HG03378 (cell line): ENCODE results near the gene TBX3.

ENCODE experiments used
- ATAC-seq: cut with Tn5 transposase; IDR thresholded peaks from one replicate; pipeline ENCODE4 v1.9.1; 2021; ENCODE audit warnings: mild to moderate bottlenecking, moderate library complexity; ENCODE audit not compliant: unreplicated experiment

Gene TBX3

DNA sequence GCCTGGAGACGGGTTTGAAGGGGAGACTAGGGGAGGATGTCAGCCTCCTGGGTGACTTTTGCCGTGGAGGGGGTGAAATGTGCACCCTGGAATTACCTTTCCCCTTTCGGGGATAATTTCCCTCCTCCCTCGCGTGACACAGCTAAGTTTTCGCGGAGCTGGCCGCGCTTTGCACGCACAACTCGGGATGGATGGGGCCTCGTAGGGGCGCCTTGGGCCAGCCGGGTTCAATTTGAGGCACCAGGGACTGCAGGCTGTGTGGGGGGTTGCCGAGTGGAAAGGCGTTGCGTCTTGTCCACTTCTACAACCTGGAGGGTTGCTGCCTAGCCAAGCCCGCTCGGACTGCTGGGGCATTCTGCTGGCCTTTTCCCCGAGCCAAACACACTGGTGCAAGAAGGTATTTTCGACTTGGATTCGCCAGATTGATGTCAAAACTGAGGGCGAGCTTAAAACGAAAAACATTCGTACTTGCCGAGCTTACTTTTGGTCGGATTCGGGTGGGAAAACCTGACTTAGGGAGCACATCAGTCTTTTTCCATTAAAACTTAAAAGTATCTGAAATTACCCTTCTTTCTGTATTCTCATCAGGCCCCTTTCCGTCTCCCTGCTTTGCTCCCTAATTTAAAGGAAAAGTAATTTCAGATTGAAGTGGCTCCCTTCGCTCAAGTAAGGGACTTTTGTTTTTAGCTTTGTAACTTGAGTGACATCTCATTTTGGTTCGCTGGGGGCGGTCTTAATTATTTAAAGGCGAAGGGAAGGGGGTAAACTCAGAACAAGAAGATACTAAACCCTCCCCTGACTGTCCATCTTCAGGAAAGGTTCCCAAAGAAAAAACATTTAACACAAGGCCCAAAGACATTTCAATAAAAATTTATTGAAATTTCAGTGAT lies 14.3 kb downstream of the TBX3 start:
- ATAC-seq: no peak

GRCh38 chr12:114668886-114669288 lies 15.1 kb downstream of the TBX3 start:
- no peak for ATAC-seq

- no peak for ATAC-seq
Observed at GRCh38 chr12:114668151-114668885, 15.7 kb downstream of the TBX3 start.

DNA sequence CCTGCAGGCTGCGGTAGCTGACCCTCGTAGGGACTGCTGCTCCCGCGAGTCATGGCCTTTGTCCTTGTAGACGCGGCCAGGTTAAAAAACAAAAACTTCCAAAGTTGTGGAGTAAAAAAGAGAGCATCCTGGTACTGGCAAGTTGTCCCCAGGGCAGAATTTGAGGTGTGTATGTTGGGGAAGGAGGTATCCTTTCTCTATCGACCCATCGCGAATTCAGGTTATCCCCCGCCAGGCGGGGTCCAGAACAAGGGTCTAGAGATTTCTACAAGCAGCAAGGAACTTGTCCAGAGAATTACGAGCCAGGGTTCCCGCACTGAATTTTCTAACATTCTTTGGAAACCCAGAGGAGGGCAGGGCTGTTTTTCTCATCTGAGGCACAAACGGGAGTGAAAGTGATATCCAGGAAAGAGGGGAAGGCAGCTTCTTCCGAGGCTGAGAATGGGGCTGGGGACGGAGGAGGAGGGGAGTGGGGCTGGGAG lies 16.3 kb downstream of the TBX3 start:
- no peak for ATAC-seq

GRCh38 chr12:114666746-114667668 lies 17.0 kb downstream of the TBX3 start:
- ATAC-seq: no peak

GRCh38 chr12:114665411-114666260 lies 18.3 kb downstream of the TBX3 start:
- ATAC-seq: no peak

DNA sequence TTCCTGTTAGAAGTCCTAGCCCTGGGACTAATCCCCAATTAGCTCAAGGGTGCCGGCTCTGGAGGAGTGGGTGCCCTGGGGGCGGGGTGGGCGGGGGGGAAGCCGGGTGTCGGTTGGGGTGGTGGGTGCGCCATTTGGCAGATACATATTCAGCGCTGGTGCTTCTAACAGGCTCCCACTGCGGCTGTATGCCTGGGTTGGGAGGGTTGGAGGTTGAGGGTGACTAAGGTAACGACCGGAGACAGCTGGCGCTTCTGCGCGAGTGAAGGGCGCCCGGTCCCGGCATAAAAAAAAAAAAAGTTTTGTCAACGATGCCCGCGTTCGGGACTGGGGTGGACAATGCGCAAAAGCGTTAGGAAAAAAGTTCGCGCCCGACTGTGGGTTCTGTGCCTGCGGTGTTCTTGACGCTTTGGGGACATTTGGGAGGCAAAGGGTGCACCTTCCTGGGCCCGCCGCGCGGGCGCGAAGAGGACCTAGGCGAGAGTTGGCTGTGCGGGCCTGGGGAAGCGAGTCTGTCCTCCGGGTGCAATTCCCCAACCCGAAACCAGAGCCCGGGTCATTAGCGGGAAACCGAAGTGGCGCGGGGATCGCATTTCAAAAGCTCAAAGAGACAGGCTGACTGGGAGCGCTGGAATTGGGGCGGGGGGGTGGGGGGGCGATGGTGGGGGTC lies 19.2 kb downstream of the TBX3 start:
- no peak for ATAC-seq

DNA sequence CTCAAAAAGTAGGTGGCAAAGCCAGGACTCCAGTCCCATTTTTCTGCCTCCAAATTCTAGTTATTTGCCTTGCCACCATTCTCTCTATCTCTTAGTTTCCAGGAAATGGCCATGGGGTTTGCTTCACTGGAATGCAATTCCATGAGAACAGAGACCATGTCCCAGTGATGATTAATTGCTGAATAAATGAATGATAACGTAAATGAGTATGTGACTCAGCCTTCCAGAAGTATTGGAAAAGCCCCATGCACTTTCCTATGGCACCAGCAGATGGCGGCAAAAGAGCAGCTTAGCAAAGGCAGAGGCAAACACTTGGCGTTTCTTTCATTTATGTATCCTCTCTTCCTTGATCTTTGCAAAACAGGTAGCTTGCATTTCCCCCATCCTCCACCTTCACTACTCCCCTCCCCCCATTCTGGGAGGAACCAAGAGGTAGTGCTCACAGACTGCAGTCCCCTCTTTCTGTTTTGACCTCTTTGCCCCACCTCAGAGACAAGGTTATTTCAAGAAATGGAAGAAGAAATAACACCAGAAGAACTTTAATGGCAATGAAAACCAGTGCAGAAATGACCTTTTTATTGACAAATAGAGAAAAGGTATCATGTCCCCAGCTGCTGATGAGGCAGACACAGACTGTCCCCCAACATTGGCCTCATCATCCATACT lies 21.3 kb downstream of the TBX3 start:
- no peak for ATAC-seq

DNA sequence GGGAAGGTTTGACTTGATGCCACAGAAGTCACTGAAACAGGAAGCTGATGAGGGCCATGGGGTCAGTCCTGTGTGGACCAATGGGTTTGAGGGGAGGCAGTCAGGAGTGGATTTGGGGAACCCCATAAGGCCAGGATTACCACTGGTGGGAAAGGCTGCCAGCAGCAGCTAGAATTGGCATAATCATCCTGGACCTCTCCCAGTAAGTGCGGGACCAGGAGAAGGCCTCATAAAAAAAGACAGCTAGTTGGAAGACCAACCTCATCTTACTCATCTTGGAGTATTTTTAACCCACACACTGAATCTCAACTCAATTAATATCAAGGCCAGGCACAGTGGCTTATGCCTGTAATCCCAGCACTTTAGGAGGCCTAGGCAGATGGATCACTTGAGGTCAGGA lies 22.7 kb downstream of the TBX3 start:
- ATAC-seq: no peak

DNA sequence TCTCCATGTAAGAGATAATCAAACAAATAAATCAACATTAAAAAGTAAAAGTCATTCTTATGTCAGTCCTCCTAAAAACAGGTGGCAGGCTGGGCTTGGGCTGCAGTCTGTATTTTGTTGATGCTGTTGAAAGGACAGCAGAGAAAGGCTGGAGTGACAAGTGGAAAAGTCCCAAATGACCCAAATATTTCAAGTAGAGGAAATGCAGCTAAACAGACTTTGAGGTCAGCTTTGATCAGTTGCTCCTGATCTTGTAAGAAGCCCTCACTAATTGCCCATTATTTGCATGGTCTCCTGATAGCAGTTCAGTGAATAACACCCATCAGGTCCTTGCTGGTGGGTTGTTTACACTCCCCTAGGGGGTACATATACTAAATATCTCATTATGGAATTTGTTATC lies 24.9 kb downstream of the TBX3 start:
- no peak for ATAC-seq

DNA sequence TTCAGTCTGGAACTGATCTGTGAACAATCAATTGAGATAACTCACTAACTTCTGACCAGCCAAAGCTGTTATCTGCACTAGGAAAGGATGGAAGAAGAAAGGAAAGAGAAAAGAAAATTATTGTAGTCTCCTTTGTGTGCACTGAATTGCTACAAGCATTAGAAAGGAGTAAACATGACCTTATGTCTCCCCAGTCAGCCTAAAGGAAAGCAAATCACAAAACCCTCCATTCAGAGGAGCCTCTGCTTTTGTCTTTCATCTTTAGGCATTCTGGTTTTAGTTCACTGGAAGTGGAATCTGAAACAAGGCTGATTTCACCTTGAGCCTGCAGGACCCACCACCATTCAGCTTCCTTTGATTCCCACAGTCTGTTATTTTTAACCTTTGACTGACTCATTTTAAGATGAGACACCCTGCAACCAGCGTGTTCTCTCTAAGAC lies 26.0 kb downstream of the TBX3 start:
- ATAC-seq: no peak

GRCh38 chr12:114657597-114657920 lies 26.4 kb downstream of the TBX3 start:
- no peak for ATAC-seq

GRCh38 chr12:114656906-114657596 lies 26.9 kb downstream of the TBX3 start:
- ATAC-seq: no peak

GRCh38 chr12:114655934-114656749 lies 27.8 kb downstream of the TBX3 start:
- ATAC-seq: no peak

DNA sequence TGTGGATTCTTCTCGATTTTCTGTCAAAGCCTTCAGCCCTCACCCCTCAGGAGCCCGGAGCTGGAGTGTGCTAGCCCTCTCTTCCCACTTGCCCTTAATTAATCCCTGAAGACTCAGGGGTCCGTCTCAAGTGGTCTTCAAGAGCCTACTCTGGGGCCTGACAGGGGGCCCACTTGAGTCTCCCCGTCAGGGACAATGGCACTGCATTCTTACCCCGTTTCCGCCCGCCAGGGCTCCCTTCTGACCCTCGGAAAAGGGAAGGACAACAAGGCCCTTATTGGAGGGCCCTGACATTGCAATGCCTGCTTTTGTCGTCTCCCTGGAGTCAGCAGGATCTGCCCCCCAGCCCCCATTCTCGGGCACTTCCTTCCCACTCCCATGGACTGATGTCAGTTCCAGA lies 34.4 kb downstream of the TBX3 start:
- no peak for ATAC-seq

DNA sequence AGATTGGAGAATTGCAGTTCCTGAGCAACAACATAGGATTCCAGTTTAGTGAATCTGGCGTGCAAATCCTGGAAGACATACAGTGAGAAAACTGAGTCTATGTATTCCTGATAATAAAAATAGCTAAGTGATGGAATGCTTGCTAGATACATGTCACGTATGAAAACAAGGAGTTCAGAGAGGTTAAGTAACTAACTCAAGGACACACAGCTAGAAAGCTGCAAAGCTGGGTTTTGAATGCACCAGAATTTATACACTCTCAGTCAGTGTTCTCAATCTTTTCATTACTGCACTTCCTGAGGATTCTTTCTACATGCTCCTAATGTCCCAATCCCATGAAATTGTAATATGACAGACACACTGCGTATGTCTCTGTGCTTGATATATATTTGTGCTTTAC lies 35.3 kb downstream of the TBX3 start:
- no peak for ATAC-seq

- ATAC-seq: no peak
Observed at GRCh38 chr12:114638790-114639435, 45.1 kb downstream of the TBX3 start.
